WTC11 (cell line): Measurements from ENCODE around the gene FDXR.

ENCODE experiments used
- CREB1 ChIP-seq: sonication (generic); formaldehyde crosslinking; IDR thresholded peaks from 2 replicates; pipeline ENCODE4 v1.8.0; 2023; ENCODE audit warnings: mild to moderate bottlenecking, missing genetic modification reagents
- TP53 ChIP-seq: sonication (generic); formaldehyde crosslinking; IDR thresholded peaks from 2 replicates; pipeline ENCODE4 v1.8.1; 2023; ENCODE audit warnings: mild to moderate bottlenecking, missing genetic modification reagents
- TF ChIP-seq, protein P1 (sequence below): sonication (generic); formaldehyde crosslinking; IDR thresholded peaks from 2 replicates; pipeline ENCODE4 v1.8.0; 2022; ENCODE audit warnings: mild to moderate bottlenecking, missing genetic modification reagents
- TF ChIP-seq, protein P2 (sequence below): fragments of 200-600 bp; IDR thresholded peaks from 2 replicates; pipeline ENCODE4 v1.8.0; 2022; ENCODE audit warnings: antibody characterized with exemption
- TF ChIP-seq, protein P3 (sequence below): sonication (generic); formaldehyde crosslinking; IDR thresholded peaks from 2 replicates; pipeline ENCODE4 v1.8.0; 2022; ENCODE audit warnings: missing genetic modification reagents
- TF ChIP-seq, protein P4 (sequence below): sonication (generic); formaldehyde crosslinking; conservative IDR thresholded peaks from 2 replicates; pipeline ENCODE4 v1.8.1; 2022; ENCODE audit warnings: mild to moderate bottlenecking, missing genetic modification reagents
- TF ChIP-seq, protein P5 (sequence below): sonication (generic); formaldehyde crosslinking; IDR thresholded peaks from 2 replicates; pipeline ENCODE4 v1.8.1; 2023; ENCODE audit warnings: mild to moderate bottlenecking, missing genetic modification reagents, moderate library complexity

DNA sequence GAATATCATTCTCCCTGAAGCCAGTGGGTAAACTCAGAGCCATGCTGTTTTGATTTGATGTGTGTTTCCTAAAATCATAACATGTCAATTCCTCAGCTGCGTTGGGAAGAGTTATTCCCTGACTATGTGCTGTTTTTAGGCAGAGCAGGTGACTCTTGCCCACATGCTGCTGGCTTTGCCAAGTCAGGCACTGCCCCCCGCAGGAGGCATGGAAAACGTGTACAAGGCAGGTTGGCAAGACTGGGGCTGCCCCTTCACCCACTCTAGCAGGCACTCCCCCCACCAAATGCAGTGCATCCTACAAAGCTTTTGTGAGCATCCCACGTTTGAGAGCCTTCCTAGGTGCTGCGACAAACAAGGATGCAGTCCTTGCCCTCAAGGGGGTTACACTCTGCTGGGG is 58.3 kb downstream of the FDXR start:
- TF ChIP-seq, protein P1, sequence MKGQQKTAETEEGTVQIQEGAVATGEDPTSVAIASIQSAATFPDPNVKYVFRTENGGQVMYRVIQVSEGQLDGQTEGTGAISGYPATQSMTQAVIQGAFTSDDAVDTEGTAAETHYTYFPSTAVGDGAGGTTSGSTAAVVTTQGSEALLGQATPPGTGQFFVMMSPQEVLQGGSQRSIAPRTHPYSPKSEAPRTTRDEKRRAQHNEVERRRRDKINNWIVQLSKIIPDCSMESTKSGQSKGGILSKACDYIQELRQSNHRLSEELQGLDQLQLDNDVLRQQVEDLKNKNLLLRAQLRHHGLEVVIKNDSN (CRISPR knock-in tag) = no peak
- TF ChIP-seq, protein P2, sequence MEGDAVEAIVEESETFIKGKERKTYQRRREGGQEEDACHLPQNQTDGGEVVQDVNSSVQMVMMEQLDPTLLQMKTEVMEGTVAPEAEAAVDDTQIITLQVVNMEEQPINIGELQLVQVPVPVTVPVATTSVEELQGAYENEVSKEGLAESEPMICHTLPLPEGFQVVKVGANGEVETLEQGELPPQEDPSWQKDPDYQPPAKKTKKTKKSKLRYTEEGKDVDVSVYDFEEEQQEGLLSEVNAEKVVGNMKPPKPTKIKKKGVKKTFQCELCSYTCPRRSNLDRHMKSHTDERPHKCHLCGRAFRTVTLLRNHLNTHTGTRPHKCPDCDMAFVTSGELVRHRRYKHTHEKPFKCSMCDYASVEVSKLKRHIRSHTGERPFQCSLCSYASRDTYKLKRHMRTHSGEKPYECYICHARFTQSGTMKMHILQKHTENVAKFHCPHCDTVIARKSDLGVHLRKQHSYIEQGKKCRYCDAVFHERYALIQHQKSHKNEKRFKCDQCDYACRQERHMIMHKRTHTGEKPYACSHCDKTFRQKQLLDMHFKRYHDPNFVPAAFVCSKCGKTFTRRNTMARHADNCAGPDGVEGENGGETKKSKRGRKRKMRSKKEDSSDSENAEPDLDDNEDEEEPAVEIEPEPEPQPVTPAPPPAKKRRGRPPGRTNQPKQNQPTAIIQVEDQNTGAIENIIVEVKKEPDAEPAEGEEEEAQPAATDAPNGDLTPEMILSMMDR = no peak
- TF ChIP-seq, protein P3, sequence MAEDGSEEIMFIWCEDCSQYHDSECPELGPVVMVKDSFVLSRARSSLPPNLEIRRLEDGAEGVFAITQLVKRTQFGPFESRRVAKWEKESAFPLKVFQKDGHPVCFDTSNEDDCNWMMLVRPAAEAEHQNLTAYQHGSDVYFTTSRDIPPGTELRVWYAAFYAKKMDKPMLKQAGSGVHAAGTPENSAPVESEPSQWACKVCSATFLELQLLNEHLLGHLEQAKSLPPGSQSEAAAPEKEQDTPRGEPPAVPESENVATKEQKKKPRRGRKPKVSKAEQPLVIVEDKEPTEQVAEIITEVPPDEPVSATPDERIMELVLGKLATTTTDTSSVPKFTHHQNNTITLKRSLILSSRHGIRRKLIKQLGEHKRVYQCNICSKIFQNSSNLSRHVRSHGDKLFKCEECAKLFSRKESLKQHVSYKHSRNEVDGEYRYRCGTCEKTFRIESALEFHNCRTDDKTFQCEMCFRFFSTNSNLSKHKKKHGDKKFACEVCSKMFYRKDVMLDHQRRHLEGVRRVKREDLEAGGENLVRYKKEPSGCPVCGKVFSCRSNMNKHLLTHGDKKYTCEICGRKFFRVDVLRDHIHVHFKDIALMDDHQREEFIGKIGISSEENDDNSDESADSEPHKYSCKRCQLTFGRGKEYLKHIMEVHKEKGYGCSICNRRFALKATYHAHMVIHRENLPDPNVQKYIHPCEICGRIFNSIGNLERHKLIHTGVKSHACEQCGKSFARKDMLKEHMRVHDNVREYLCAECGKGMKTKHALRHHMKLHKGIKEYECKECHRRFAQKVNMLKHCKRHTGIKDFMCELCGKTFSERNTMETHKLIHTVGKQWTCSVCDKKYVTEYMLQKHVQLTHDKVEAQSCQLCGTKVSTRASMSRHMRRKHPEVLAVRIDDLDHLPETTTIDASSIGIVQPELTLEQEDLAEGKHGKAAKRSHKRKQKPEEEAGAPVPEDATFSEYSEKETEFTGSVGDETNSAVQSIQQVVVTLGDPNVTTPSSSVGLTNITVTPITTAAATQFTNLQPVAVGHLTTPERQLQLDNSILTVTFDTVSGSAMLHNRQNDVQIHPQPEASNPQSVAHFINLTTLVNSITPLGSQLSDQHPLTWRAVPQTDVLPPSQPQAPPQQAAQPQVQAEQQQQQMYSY (CRISPR knock-in tag) = no peak
- TF ChIP-seq TP53 (no peak), CREB1 (CRISPR knock-in tag) (no peak)
- TF ChIP-seq, protein P4, sequence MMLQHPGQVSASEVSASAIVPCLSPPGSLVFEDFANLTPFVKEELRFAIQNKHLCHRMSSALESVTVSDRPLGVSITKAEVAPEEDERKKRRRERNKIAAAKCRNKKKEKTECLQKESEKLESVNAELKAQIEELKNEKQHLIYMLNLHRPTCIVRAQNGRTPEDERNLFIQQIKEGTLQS (CRISPR knock-in tag) = no peak
- TF ChIP-seq, protein P5, sequence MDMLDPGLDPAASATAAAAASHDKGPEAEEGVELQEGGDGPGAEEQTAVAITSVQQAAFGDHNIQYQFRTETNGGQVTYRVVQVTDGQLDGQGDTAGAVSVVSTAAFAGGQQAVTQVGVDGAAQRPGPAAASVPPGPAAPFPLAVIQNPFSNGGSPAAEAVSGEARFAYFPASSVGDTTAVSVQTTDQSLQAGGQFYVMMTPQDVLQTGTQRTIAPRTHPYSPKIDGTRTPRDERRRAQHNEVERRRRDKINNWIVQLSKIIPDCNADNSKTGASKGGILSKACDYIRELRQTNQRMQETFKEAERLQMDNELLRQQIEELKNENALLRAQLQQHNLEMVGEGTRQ (CRISPR knock-in tag) = no peak
